Stimulated activated CD8-positive, alpha-beta memory T cell treated with anti-CD3 and anti-CD28 coated beads, Interleukin-7, amount 100 ng/mL, for 1 hour (primary cell): Measurements from ENCODE around the gene ZNF761.
"Not testable (repeated sequence)": the region's sequence is repeated elsewhere in the genome, so short reads cannot be mapped to it uniquely, and the experiment has no call there.

Experiments
- DNase-seq, 2 donors: peaks; one replicate each; pipeline ENCODE4 v3.0.0-alpha.2; 2020; ENCODE audit warnings: low read depth in 2 of 2

The ZNF761 gene

DNA sequence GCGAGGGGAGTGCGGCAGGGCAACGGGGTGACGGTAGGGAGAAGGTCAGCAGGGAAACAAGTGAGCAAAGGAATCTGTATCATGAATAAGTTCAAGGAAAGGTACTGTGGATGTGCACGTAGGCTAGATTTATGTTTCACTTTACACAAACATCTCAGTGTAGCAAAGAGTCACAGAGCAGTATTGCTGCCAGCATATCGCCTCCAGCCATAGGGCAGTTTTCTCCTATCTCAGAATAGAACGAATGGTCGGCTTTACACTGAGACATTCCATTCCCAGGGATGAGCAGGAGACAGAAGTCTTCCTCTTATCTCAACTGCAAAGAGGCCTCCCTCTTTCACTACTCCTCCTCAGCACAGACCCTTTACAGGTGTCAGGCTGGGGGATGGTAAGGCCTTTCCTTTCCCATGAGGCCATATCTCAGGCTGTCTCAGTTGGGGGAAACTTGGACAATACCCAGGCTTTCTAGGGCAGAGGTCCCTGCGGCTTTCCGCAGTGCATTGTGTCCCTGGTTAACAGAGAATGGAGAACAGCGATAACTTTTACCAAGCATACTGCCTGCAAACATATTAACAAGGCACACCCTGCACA, 28.4 kb downstream of the ZNF761 start:
- not testable (repeated sequence) for DNase-seq

DNA sequence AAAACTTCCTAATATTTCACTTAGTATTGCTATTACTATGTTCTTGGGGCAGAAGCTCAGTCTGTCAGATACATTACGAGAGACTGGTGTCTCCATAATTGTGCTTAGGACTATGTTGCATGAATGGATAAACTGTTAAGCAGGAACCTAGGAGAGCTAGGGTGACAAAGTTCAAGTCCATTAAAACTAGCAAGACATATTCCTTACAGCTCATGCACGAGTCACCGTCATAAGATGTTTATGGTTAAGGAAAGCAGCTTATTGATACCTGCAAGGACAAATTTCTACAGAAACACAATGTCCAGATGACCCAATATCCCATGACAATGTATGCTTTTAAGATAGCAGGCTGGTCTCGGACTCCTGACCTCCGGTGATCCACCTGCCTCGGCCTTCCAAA, 30.1 kb downstream of the ZNF761 start:
- DNase-seq = no peak

DNA sequence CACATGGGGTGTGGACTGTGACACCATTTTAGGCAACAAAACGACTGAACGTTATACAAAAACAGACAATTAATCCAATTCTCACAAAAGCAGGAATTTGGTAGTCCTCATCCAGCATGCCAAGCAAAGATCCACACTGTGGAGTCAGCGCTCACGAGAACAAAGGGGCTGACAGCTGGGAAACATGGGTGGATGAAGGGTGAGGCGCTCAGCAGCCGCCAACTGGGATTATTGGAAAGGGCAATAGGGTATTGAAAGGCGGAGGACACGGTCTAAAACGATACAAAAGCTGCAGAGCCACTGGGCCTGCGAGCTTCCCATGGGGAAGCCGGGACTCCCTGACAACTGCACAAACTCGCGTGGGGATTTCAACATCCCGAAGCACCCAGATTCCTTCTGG, 31.1 kb downstream of the ZNF761 start:
- no peak for DNase-seq

DNA sequence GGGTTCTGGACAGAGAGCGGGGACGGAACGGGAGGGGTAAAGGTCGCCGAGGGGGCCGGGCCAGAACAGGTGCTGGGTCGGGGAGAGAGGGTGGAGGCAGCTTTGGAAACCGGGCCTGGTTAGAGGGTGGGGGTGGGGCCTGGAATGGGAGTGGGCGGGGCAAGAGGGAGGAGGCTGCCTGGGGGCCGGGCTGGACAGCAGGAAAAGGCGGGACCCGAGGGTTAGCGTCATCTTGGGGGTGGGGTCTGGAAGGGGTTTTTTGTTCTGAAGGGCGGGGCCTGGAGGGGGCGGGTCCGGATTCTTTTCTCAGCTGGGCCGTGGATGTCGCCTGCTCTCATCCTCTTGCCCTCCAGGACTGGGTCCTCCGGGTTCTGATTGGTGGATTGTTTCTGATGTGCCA, 31.5 kb downstream of the ZNF761 start:
- no peak for DNase-seq

DNA sequence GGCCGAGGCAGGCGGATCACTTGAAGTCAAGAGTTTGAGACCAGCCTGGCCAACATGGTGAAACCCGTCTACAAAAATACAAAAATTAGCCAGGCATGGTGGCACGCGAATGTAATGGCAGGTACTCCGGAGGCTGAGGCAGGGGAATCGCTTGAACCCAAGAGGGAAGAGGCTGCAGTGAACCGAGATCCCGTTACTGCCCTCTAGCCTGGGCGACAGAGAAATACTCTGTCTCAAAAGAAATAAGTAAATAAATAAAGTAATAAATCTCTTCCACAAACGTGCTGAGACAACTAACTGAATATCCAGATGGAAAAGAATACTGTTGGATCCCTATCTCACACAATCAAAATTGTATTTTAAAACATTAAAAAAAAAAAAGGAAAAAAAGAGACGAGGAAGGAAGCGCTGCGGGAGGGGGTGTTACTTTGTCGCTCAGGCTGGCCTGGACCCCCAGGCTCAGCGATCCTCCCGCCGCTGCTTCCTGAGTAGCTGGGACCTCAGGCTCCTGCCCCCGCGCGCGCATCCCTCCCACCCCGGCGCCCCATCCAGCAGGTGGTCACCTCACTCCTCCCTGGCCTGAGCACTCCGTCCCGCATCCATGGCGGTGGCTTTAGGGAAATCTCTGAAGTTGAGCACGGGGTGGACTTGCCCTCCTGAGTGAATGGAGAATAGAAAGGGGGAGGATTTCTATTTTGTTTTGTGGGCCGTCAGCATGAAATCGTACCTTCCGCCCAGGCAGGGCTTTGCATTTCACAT, 35.1 kb downstream of the ZNF761 start:
- no peak for DNase-seq

DNA sequence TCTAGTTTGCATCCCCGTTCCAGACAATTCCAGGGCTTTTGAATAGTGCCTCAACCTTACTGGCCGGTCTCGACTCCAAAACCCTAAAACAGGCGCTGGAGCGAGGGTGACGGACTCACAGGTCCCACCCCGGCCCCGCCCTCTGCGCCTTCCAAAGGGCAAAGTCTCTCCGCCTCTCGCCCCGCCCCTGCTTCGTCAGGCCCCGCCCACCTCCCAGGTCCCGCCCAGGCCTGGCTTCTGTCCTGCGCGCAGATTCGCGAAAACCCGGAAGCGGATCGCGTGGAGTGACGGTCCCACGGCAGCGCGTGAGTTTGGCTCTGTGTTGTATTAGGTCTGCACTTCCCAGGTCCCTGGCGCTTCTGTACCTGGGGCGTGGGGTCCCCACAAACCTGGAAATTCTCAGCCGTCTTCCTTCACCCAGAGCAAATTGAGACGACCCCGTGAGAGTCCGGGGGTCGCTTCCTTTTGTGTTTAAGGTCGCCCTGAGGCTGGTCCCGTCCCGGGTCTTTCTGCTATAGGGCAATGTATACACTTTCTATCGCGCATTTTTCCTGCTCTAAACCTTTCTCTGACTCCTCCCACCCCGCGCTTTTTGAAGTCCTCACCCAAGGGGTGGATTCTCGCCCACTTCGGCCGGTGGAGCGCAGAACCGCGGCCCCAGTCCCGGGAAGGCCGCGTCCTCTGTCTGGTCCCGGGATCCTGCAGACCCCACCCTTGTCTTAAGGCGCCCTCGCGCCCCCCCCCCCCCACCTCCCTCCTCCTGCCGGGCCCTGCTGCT, 35.9 kb downstream of the ZNF761 start, which contains the start of gene ZNF813:
Gene ZNF813, plus strand, starts transcription at position 249 of the 778 bp plus-strand sequence. CDS start 16,090 bp downstream, outside the sequence.
- DNase-seq = peak; percentile 96 to 98

DNA sequence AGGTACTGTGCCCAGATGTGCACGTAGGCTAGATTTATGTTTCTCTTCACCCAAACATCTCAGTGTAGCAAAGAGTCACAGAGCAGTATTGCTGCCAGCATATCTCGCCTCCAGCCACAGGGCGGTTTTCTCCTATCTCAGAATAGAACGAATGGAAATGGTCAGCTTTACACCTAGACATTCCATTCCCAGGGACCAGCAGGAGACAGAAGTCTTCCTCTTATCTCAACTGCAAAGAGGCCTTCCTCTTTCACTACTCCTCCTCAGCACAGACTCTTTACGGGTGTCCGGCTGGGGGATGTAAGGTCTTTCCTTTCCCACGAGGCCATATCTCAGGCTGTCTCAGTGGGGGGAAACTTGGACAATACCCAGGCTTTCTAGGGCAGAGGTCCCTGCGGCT, 36.8 kb downstream of the ZNF761 start:
- DNase-seq = not testable (repeated sequence)

DNA sequence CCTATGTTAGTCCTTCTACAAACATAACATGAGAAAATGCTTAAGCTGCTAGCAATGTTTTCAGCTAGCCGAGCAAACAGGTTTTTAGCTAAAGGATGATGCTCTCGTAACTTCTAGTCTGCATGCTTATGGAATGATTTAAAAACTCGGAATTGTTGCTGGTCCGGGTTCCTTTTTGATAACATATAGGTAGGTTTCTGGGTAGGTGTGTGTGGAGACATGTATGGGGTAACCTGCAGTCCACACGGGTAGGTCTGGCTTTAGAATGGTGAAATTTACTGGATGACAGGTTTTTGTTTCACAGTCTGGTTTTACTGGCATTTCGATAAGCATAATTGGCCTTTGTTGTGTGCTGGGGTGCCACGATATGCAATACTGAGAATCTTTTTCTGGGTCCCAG, 40.1 kb downstream of the ZNF761 start:
- DNase-seq = no peak

DNA sequence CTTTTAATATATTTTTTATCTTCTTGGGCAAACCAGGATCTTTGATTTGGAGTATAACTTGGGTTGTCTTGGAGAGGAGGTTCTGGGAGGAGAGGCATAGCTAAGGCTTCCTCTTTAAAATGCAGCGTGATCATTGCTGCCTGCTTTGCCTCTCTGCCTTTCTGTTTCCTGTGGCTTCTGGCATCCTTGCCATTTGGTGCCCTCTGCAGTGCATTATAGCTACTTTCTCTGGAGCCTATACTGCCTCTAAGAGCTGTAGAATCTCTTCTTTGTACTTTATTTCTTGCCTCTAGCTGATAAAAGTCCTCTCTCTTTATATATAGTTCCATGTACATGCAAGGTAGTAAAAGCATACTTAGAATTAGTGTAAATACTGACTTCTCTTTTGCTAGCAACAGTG, 43.0 kb downstream of the ZNF761 start:
- not testable (repeated sequence) for DNase-seq

DNA sequence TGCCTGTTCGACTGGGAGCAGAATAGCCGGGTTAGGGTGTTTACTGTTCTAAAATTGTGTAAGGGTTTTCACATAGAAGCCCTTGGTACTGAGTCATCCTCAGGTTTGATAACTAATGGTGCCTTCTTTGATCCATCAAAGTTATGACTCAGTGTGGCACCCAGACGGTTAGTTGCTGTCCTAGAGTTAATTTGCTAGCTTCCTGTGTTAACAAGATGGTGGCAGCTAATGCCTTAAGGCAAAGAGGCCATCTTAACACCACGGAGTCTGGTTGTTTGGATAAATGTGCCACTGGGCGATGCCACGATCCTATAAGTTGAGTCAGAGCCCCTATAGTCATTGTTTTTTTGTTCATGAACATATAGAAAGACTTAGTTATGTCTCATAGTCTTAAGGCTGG, 43.7 kb downstream of the ZNF761 start:
- not testable (repeated sequence) for DNase-seq

DNA sequence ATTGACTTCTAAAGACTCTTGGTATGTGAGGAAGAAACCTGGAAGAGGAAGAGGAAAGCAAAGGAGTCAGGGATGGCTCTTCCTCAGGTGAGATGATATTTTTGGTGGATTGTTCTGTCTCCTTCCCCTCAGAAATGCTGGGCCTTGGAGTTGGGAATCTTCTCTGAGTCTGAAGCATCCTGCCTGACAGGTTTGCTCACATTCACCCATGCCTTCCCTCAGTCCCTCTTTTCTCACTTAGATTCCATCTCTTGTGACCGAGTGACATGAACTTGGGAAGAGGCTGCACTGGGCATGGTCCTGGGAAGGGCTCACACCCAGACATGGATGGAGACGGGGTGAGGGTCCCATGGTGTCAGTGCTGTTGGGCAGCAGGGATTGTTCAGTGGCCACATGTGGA, 52.0 kb downstream of the ZNF761 start:
- not testable (repeated sequence) for DNase-seq

DNA sequence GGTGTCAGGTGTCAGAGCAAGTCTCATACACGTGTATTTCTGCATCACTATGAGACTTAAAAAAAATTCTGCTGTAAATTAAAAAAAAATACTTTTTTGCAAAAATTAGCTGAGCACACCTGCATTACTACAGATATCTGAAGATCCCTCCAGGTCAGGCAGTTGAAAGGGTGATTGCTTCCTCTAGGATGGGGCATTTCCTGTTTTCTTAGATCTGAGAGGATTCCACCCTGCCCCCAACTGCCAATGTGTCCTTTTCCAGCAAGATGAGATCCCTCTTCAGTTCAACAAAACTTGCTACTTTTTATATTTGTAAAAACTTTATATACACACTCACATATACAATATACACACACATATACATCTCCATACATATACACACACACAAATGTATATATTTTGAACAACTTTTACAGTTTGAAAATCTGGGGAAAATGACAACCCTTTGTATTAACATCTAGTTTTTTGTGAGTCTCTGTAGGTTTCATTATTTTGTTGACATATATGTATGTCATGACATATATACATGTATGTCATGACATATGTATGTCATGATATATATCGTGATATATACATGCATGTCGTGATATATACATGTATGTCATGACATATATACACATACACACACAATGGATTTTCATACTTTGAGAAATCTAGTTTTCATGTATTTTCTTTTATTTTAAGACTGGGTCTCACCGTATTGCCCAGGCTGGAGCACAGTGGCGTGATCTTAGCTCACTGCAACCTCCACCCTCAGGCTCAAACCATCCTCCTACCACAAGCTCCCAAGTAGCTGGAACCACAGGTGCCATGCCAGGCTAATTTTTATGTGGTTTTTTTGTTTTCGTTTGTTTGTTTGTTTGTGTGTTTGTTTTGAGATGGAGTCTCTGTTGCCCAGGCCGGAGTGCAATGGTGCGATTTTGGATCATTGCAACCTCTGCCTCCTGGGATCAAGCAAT, 53.5 kb downstream of the ZNF761 start:
- DNase-seq = no peak

DNA sequence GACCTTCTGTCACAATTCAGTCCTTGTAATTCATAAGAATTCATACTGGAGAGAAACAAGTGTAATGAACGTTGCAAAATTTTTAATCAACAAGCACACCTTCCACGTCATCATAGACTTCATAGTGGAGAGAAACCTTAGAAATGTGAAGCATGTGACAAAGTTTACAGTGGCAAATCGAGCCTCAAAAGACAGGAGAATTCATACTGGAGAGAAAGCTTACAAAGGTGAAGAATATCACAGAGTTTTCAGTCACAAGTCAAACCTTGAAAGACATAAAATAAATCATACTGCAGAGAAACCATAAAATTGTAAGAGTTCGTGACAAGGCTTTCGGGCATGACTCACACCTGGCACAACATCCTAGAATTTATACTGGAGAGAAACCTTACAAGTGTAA, 60.4 kb downstream of the ZNF761 start:
- no peak for DNase-seq

DNA sequence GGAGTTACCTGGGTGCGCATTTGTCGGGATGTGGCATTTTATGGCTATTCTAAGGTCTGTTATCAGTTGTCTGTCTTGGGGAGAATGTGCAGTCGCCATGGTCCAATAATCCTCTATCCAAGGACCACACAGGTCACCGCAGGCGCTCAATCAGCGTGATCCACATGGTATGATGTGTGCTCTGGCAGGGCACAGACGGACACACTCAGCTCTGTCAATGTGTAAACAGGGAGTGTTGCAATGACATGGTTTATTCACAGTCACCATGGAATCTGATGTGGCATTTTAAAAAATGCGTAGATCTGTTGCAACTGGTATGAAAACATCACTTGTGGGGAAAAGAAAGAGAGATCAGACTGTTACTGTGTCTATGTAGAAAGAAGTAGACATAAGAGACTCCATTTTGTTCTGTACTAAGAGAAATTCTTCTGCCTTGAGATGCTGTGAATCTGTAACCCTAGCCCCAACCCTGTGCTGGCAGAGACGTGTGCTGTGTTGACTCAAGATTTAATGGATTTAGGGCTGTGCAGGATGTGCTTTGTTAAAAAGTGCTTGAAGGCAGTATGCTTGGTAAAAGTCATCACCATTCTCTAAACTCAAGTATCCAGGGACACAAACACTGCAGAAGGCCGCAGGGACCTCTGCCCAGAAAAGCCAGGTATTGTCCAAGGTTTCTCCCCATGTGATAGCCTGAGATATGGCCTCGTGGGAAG, 65.7 kb downstream of the ZNF761 start:
- not testable (repeated sequence) for DNase-seq

DNA sequence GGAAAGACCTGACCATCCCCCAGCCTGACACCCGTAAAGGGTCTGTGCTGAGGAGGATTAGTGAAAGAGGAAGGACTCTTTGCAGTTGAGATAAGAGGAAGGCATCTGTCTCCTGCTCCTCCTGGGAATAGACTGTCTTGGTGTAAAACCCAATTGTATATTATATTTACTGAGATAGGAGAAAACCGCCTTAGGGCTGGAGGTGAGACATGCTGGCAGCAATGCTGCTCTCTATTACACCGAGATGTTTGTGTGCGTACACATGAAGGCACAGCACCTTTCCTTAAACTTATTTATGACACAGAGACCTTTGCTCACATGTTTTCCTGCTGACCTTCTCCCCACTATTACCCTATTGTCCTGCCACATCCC, 66.2 kb downstream of the ZNF761 start:
- DNase-seq = not testable (repeated sequence)

DNA sequence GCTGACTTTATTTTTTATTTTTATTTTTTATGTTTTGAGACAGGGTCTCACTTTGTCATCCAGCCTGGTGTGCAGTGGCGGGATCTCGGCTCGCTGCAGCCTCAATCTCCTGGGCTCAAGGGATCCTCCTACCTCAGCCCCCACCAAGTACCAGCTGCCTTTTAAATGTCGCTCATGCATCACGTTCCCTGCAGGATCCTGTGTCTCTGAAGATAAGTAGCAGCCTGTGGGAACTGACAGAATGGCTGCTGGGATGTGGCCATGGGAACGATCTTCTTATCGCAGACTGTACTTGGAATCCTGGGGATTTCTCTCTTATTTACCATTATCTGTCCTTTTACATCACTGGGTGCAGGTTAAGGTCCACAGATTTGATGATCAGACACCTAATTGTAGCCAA, 71.4 kb downstream of the ZNF761 start:
- DNase-seq = not testable (repeated sequence)

DNA sequence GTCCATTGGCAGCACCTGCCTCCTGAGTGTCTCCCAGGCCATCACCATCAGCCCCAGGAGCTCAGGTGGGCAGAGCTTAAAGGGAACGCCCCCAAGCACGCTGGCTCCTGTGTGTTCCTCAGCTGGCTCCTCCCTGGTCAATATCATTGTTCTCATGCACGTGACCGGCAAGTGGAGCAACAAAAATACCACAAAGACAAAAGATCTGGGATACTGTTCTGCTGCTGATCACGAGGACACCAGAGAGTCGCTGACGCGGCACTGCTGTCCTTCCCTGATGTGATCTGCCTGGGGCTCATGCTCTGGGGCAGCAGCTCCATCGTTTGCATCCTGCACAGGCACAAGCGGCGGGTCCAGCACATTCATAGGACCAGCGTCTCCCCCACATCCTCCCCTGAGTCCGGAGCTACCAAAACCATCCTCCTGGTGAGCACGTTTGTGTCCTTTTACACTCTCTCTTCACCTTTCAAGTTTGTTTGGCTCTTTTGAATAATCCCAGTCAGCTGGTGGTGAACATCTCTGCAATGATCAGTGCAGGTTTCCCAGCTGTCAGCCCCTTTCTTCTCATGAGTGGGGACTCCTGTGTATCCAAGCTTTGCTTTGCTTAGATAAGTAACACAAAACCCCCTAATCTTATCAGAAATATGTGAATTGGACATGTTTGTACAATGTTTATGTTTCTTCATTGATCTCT, 72.0 kb downstream of the ZNF761 start:
- not testable (repeated sequence) for DNase-seq

DNA sequence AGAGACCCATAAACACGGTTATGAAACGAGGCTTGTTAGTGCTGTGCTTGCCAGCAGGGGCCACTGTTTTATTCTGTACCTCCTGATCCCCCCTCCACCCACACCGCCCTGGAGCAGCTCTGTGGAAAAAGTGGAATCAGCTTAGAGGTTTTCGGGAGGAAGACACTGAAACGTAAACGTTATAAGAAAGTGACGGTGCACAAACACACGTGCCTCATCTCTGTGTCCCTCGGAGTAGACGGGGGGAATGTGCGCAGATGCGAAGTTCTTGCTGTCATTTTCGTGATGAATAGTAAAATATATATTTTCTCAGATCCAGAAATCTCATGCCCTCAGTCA, 72.5 kb downstream of the ZNF761 start:
- DNase-seq = not testable (repeated sequence)

DNA sequence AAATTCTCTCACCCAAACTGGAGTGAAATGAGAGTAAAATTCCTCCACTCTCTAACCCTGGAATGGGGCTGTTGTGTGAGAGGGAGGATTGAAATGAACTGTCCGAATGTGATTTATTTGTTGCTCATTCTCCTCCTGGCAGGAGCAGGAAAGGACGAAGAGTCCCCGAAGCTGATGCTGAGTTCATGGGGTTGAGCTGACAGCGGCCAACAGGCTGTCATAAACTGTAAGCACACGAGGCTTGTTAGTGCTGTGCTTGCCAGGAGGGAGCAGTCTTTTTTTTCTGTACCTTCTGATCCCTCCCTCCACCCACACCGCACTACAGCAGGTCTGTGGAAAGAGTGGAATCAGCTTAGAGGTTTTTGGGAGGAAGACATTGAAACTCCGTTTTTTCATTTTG, 73.1 kb downstream of the ZNF761 start:
- no peak for DNase-seq

DNA sequence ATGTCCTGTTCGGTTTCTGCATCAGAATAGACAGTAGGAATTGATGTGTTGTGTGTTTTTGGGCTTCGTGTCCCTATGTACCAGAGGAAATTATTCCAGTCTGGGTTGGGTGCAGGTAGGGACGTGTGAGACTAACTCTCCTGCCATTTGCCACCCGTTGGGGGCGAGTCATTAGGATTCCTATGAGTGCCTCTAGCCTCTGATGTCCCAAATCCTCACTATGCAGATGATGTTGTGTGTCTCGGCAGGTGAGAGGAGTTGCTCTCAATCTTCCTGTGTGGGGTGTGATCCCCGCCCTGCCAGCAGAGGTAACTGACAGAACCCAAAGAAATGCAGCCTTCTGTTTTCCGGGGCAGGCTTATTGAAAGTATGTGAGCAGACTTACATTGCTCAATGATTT, 74.9 kb downstream of the ZNF761 start:
- no peak for DNase-seq
